Activated T-cell treated with anti-CD3 and anti-CD28 coated beads for 48 hours (primary cell): ENCODE data around the gene ARRDC5.
A peak's percentile ranks its signal among the peaks of the same experiment; 100 is the strongest.
"Not testable (repeated sequence)": the region's sequence is repeated elsewhere in the genome, so short reads cannot be mapped to it uniquely, and the experiment has no call there.

Source experiments
- DNase-seq: peaks from one replicate; pipeline ENCODE4 v3.0.0-alpha.2; 2020; ENCODE audit warnings: low read depth

Gene ARRDC5

GRCh38 chr19:4909897-4910593 lies 7.3 kb upstream of the ARRDC5 start:
- DNase-seq = peak; percentile 95

DNA sequence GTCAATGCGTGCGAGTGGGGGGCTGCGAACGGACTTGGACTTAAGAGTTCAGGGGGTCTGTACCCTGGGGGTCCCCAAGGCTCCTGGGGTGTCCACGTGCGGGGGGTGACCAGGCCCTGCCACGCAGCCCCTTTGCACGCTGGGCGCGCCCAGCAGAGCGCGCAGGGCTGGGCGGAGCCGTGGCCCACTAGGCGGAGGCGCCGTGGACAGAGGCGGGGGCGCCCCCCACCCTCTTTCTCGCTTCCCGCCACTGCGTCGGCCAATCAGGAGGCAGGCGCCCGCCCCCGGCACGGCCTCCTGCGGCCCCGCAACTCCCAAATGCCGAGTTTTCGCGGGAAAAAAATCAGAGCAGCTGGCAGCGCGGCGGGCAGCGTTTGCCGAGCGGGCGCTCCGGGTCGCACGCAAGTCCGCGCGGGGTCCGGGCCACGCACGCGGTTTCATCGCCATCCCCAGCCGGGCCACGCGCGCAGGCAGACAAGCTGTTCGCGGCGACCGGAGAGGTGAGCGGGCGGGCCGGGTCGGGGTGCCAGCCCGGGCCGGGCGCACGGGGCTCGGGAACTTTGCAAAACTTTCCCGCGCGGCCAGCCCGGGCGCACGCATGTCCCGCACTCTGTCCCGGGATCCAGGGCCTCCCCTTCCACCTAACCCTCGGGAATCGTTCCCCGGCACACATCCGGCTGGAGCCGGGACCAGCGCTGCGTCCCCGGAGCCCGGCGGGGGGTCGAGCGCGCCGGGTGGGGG lies 6.6 kb upstream of the ARRDC5 start, which contains the start of gene UHRF1:
Gene UHRF1, plus strand, starts transcription at position 346 of the 741 bp plus-strand sequence. CDS start 1,385 bp downstream, outside the sequence.
- DNase-seq = peak; percentile 86

DNA sequence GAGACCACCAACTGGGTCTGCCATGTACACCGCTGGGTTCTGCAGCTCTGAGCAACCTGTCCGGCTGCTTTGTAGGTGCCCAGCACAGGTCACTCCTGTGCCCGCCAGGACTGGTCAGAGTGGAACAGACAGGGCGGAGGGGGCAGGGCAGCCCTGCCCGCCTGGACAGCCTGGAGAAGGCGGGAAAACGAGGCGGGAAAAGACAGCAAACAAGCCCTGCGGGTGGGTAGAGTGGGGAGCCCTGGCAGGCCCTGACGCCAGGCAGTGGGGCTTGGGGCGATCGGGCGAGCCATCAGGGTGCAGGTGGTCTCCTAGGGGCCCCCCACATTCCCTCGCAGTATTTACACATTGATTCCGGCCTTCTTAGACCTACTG lies 6.1 kb upstream of the ARRDC5 start:
- DNase-seq = no peak

DNA sequence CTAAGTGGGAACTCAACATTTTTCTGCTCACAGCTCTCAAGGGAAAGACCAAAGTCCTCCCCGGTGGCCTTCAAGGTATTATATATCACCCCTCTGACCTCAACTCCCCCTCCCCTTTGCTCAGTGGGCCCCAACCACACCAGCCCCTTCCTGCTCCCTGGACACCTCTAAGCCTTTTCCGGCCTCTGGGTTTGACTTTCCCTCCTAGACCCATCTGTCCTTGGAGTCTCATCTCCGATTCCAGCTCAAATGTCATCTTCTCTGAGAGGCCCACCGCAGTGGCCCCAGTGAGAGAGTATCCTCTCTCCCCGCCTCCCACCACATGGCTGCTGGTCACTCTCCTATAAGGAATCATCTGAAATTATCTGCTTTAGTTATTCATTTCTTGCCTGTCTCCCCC lies 5.7 kb upstream of the ARRDC5 start:
- no peak for DNase-seq

GRCh38 chr19:4906963-4907362 lies 4.3 kb upstream of the ARRDC5 start:
- no peak for DNase-seq

GRCh38 chr19:4904481-4904880 lies 1.8 kb upstream of the ARRDC5 start:
- DNase-seq = no peak

DNA sequence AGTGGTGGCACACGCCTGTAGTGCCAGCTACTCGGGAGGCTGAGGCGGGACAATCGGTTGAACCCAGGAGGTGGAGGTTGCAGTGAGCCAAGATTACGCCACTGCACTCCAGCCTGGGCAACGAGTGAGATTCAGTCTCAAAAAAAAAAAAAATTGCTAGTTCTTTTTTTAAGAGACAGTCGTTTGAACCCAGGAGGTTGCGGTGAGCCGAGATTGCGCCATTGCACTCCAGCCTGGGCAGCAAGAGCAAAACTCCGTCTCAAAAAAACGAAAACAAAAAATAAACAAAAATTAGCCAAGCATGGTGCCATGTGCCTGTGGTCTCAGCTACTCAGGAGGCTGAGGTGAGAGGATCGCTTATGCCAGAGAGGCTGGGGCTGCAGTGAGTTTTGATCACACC lies 1.8 kb downstream of the ARRDC5 start:
- DNase-seq = not testable (repeated sequence)

GRCh38 chr19:4897146-4897545 lies 5.5 kb downstream of the ARRDC5 start:
- no peak for DNase-seq

DNA sequence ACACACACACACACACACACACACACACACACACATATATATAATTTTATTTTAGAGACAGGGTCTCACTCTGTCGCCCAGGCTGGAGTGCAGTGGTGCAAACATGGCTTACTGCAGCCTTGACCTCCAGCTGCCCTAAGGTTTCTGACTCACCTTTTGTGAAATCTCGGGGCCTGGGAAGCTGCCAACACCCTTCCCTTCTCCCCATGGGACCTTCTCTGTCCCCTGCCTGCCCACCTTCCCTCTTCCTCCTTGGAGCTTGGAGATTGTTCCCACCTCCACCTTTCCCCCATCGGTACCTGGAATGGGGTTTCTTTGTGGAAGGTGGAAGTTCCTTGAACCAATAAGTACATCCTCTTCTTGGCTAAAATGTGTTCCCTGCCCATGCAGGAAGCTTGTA lies 6.3 kb downstream of the ARRDC5 start:
- DNase-seq = no peak

- not testable (repeated sequence) for DNase-seq
Measured at GRCh38 chr19:4892962-4893361, 9.7 kb downstream of the ARRDC5 start.

DNA sequence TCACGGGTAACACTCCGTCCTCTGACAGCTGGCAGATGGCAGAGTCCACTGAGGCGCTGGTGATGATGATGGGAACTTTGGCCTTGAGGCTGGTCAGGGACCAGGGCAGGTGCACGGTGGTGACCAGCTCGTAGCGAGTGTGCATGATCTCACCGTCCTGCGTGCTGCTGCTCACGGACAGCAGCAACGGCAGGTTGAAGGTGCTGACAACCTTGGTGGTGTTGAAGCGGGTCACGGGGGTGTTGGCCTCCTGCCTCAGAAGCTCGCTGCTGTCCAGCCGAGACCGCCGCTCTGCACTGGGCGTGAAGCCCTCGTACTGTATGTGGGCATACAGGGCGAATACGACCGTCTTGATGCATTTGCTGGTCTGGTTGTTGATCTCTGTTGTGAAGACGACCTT lies 11.6 kb downstream of the ARRDC5 start:
- DNase-seq = no peak

DNA sequence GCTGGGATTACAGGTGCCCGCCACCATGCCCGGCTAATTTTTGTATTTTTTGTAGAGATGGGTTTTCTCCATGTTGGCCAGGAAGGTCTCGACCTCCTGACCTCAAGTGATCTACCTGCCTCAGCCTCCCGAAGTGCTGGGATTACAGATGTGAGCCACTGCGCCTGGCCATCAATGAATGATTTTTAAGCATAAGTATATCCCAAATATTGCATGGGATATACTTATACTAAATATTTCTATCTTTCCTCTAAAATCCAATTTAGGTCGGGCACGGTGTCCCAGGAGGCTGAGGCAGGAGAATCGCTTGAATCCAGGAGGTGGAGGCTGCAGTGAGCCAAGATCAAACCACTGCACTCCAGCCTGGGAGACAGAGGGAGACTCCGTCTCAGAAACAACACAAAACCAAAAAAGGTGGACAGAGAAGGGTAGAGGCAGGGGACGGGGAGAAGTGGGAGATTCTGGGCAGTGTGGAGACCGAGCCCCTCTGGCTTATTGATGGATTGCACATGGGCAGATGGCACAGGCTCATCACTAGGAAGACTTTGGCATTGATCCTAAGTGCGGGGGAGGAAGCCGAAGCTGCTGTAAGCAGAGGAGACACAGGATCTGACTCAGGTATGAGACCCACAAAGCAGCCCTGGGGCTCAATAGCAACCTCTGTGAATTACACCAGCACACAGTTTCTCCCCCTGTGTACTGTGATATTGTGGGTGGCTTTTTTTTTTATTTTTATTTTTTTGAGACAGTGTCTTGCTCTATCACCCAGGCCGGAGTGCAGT lies 13.5 kb downstream of the ARRDC5 start:
- DNase-seq = no peak

DNA sequence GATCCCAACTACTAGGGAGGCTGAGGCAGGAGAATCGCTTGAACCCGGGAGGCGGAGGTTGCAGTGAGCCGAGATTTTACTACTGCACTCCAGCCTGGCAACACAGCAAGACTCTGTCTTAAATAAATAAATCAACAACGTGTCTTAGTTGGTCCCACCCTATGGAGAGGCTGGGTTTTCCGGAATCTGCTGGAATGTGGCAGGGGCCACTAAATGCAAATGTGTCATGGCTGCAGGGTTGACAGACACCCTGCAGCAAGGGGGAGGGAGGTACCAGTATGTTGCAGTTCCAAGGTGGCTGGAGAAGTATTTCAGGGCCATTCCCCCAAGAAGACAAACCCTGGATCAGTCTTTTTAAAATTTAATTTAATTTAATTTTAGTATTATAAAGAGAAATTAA lies 14.9 kb downstream of the ARRDC5 start:
- not testable (repeated sequence) for DNase-seq

GRCh38 chr19:4884993-4885392 lies 17.7 kb downstream of the ARRDC5 start:
- DNase-seq = not testable (repeated sequence)

GRCh38 chr19:4882874-4883273 lies 19.8 kb downstream of the ARRDC5 start:
- not testable (repeated sequence) for DNase-seq

GRCh38 chr19:4879041-4879440 lies 23.7 kb downstream of the ARRDC5 start:
- DNase-seq = no peak

DNA sequence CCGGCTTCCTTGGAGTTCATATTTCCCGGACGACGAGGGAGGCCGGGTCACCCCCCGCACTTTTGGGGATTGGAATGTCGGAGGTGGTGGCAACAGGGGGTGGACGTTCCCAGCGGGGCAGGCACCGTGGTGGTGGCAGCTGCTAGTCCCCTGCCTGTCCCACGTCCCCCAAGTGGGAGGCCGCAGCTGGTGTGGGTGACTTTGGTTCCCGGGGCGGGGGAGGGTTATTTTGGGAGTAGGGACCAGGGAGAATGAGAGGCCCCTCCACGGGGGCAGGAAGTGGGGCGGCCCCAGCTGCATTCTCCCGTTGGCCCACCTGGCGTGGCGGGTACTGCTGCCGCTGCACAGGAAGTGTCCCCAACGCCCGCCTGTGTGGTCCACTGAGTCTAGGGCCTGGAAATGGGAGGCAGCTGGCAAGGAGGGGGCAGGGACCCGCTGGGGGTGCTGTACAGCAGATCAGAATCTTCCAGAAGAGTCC lies 24.2 kb downstream of the ARRDC5 start:
- DNase-seq = no peak

- DNase-seq = no peak
Measured at GRCh38 chr19:4877753-4878490, 24.8 kb downstream of the ARRDC5 start.

GRCh38 chr19:4873930-4874329 lies 28.8 kb downstream of the ARRDC5 start:
- no peak for DNase-seq

- no peak for DNase-seq
Measured at GRCh38 chr19:4871711-4872110, 31.0 kb downstream of the ARRDC5 start.

DNA sequence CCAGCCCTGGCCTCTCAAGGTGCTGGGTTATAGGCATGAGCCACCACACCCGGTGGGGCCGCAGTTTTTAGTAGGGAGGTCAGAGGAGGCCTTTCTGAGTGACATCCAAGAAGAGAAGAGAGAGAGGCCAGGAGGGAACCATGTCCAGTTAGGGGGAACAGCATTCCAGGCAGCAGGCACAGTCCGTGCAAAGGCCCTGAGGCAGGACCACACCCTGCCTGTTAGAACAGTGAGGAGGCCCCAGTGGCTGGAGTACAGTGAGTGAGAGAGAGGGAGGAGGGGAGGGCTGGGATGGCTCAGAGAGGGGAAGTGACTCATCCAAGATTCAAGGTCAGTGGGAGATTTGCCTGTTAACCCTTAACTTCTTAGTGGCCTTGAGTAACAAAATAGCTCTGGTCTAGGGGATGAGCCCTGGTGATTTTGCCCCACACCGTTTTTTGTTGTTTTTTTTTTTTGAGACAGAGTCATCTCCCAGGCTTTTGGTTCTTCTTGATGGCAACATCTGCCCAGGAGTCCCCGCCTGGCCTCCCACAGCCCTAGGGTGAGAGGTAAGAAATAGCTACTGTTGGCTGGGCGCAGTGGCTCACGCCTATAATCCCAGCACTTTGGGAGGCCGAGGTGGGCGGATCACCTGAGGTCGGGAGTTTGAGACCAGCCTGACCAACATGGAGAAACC lies 32.5 kb downstream of the ARRDC5 start:
- peak; percentile 29 for DNase-seq
